Fibroblast of lung (primary cell): ENCODE measurements around the gene SCN3A. TPM values are rescaled to one million over a fixed set of nuclear protein-coding genes. Genes with fewer than 3 reads are reported as not detected.

Experiments used
- DNase-seq, 2 donors: peaks; one replicate each; pipeline versions ENCODE4 v3.0.0 to v3.0.0-alpha.2; 2010; ENCODE audit warnings: low read depth in 2 of 2
- H2AFZ ChIP-seq: 2 replicates; pipeline ENCODE4 v1.5.1; 2012; ENCODE audit warnings: low read length, control low read depth, inconsistent platforms
- H3K27ac ChIP-seq: 2 replicates; pipeline ENCODE4 v1.5.1; 2011; ENCODE audit warnings: low read length, control low read depth; ENCODE audit not compliant: insufficient read depth
- H3K27me3 ChIP-seq: 2 replicates; pipeline ENCODE4 v1.5.1; 2011; ENCODE audit warnings: mild to moderate bottlenecking, low read length; ENCODE audit not compliant: control insufficient read depth, insufficient read depth
- H3K36me3 ChIP-seq: 2 replicates; pipeline ENCODE4 v1.5.1; 2011; ENCODE audit warnings: low read length; ENCODE audit not compliant: control insufficient read depth, insufficient read depth
- H3K4me1 ChIP-seq: 2 replicates; pipeline ENCODE4 v1.5.1; 2011; ENCODE audit warnings: low read length; ENCODE audit not compliant: control insufficient read depth, insufficient read depth; ENCODE audit errors: extremely low read depth
- H3K4me2 ChIP-seq: 2 replicates; pipeline ENCODE4 v1.5.1; 2011; ENCODE audit warnings: low read length, control low read depth; ENCODE audit not compliant: insufficient read depth; ENCODE audit errors: extremely low read depth
- H3K4me3 ChIP-seq, 4 experiments: fragments of 200-600 bp in 1 of 4; sonication (generic) in 1 of 4; replicated peaks in 1 of 4; 2 replicates each; pipeline ENCODE4 v1.5.1; 2011 to 2016; ENCODE audit warnings: low read length in 4 of 4, low read depth in 3 of 4, mild to moderate bottlenecking in 3 of 4, control low read depth in 2 of 4, inconsistent platforms in 1 of 4, mixed read lengths in 1 of 4; ENCODE audit not compliant: insufficient read depth in 1 of 4; ENCODE audit errors: control extremely low read depth in 1 of 4
- H3K79me2 ChIP-seq: 2 replicates; pipeline ENCODE4 v1.5.1; 2012; ENCODE audit warnings: mild to moderate bottlenecking, low read length, inconsistent platforms; ENCODE audit not compliant: control insufficient read depth, insufficient read depth
- H3K9ac ChIP-seq: 2 replicates; pipeline ENCODE4 v1.5.1; 2011; ENCODE audit warnings: mild to moderate bottlenecking, low read length, control low read depth; ENCODE audit not compliant: insufficient read depth
- H3K9me3 ChIP-seq: 2 replicates; pipeline ENCODE4 v1.5.1; 2012; ENCODE audit warnings: low read depth, low read length; ENCODE audit not compliant: control insufficient read depth, insufficient read depth
- H4K20me1 ChIP-seq: 2 replicates; pipeline ENCODE4 v1.5.1; 2011; ENCODE audit warnings: low read length; ENCODE audit not compliant: control insufficient read depth, insufficient read depth; ENCODE audit errors: extremely low read depth
- CTCF ChIP-seq, 2 donors: IDR thresholded peaks in 1 of 2; conservative IDR thresholded peaks in 1 of 2; 1 replicate in 1 of 2; 2 replicates in 1 of 2; pipeline ENCODE4 v1.5.1; 2011 to 2012; ENCODE audit warnings: low read length in 2 of 2, control low read depth in 1 of 2, inconsistent platforms in 1 of 2, low read depth in 1 of 2, mild to moderate bottlenecking in 1 of 2
- EZH2 ChIP-seq: IDR thresholded peaks from 2 replicates; pipeline ENCODE4 v1.5.1; 2012; ENCODE audit warnings: low read length, control low read depth, mild to moderate bottlenecking; ENCODE audit errors: missing control alignments
- polyA plus RNA-seq, 2 donors: library from polyadenylated mRNA; depleted of rRNA in 1 of 2; stranded (reverse) in 1 of 2; unstranded in 1 of 2; fragments of >200 nt; gene quantifications; 2 replicates each; pipeline ENCODE4 v1.2.1, GENCODE V29; 2011 to 2012; ENCODE audit warnings: missing spikeins in 1 of 2
- total RNA-seq: library from RNA; depleted of rRNA; stranded (reverse); fragments of >200 nt; gene quantifications from 2 replicates; pipeline ENCODE4 v1.2.1, GENCODE V29; 2014

Gene SCN3A
- total and polyA plus RNA-seq, 2 donors (not counting 1 experiment from before 2014, with no cell fraction given), result 0.14 to 0.33 TPM

- H3K9ac ChIP-seq, result no peak overlapping the region
- no peaks in the 10 kb centered on the region for H3K4me1 ChIP-seq
- no peaks in the 10 kb centered on the region for H3K27me3 ChIP-seq
- DNase-seq, result no peak
- H3K79me2 ChIP-seq, result no peaks in the 10 kb centered on the region
- H3K4me3 ChIP-seq, result no peak overlapping the region
- no peaks in the 10 kb centered on the region for H3K36me3 ChIP-seq
- no peaks in the 10 kb centered on the region for H4K20me1 ChIP-seq
- H3K4me2 ChIP-seq, result no peak overlapping the region
- H2AFZ ChIP-seq, result no peak overlapping the region
- no peak for TF ChIP-seq EZH2
- TF ChIP-seq CTCF (conservative IDR thresholded peaks at IDR 0.05 in 1 of 2, IDR thresholded peaks at IDR 0.05 in 1 of 2; ENCODE audit: low read depth in 1 of 2, low read length in 2 of 2), result no peak
- no peak overlapping the region for H3K27ac ChIP-seq
- H3K9me3 ChIP-seq, result no peaks in the 10 kb centered on the region
Measured at GRCh38 chr2:165248238-165248637, 44.4 kb upstream of the SCN3A start.

DNA sequence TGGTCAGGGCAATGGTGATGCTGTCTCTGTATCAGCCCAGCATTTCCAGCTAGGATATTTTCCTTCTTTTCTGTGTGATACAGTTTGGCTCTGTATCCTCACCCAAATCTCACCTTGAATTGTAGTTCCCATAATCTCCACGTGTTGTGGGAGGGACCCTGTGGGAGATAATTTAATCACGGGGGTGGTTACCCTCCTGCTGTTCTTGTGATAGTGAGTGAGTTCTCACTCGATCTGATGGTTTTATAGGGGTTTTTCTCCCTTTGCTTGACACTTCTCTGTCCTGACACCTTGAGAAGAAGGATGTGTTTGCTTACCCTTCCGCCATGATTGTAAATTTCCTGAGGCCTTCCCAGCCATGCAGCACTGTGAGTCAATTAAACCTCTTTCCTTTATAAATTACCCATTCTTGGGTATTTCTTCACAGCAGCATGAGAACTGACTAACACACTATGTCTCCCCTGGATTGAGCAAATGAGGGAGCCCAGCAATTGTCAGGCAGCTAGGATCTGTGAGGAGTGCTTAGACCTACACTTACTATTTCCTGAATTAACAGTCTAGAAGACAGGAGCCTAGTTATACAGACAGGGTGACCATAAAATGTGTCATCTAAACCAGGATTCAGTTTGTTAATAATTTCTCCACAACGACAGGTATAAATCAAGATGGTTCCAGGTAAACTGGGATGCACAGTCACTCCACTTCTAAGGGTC, 41.4 kb upstream of the SCN3A start:
- TF ChIP-seq EZH2 (no peak), CTCF (conservative IDR thresholded peaks at IDR 0.05 in 1 of 2, IDR thresholded peaks at IDR 0.05 in 1 of 2; ENCODE audit: low read depth in 1 of 2, low read length in 2 of 2) (no peak)
- no peak overlapping the region for H3K4me3 ChIP-seq
- H3K4me1 ChIP-seq, result no peaks in the 10 kb centered on the region
- H3K27ac ChIP-seq, result no peak overlapping the region
- H3K9me3 ChIP-seq, result no peaks in the 10 kb centered on the region
- no peak overlapping the region for H3K9ac ChIP-seq
- H3K27me3 ChIP-seq, result no peaks in the 10 kb centered on the region
- DNase-seq, result no peak
- no peak overlapping the region for H3K4me2 ChIP-seq
- H3K36me3 ChIP-seq, result no peaks in the 10 kb centered on the region
- no peaks in the 10 kb centered on the region for H4K20me1 ChIP-seq
- no peak overlapping the region for H2AFZ ChIP-seq
- H3K79me2 ChIP-seq, result no peaks in the 10 kb centered on the region

DNA sequence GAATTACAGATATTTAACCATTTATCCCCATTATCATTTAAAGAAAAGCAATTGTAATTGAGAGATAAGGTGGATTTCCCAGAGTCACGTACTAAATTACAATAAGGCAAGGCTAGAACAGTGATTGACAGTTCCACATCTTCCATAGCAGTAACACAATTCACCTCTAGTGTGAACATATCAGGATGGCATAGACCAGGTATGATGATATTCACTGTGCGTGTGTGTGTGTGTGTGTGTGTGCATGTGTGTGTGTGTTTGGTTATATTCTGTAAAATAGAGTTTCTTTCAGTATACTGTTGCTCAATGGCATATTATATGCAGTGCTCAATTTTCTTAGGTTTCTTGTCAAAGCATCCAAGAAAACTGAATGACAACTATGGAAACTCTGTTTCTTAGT, 37.1 kb upstream of the SCN3A start:
- Histone ChIP-seq H3K27ac (no peak overlapping the region), H3K27me3 (no peaks in the 10 kb centered on the region), H3K36me3 (no peaks in the 10 kb centered on the region), H3K4me2 (no peak overlapping the region), H3K4me3 (no peak overlapping the region), H4K20me1 (no peaks in the 10 kb centered on the region), H3K9ac (no peak overlapping the region), H2AFZ (no peak overlapping the region), H3K79me2 (no peaks in the 10 kb centered on the region), H3K4me1 (no peaks in the 10 kb centered on the region), H3K9me3 (no peaks in the 10 kb centered on the region)
- no peak for TF ChIP-seq CTCF (conservative IDR thresholded peaks at IDR 0.05 in 1 of 2, IDR thresholded peaks at IDR 0.05 in 1 of 2; ENCODE audit: low read depth in 1 of 2, low read length in 2 of 2)
- no peak for TF ChIP-seq EZH2
- no peak for DNase-seq
